HFFc6 (cell line): ENCODE measurements around the gene STOX2. TPM values are rescaled to one million over a fixed set of nuclear protein-coding genes. Genes with fewer than 3 reads are reported as not detected.

ENCODE experiments used
- DNase-seq: peaks from one replicate; pipeline ENCODE4 v3.0.0-alpha.2; 2018
- H3K27ac Mint-ChIP-seq: 2 replicates; pipeline ENCODE4 v1.8.0; 2020; ENCODE audit warnings: mild to moderate bottlenecking, mixed read lengths
- H3K27me3 Mint-ChIP-seq: 2 replicates; pipeline ENCODE4 v1.8.0; 2021; ENCODE audit warnings: mild to moderate bottlenecking, moderate library complexity, mixed read lengths; ENCODE audit not compliant: insufficient read depth
- H3K36me3 Mint-ChIP-seq: 2 replicates; pipeline ENCODE4 v1.8.0; 2021; ENCODE audit warnings: low read depth, mixed read lengths
- H3K4me1 Mint-ChIP-seq: 2 replicates; pipeline ENCODE4 v1.8.0; 2020; ENCODE audit warnings: low read depth, mixed read lengths
- H3K4me3 Mint-ChIP-seq: 2 replicates; pipeline ENCODE4 v1.8.0; 2020; ENCODE audit warnings: mild to moderate bottlenecking, moderate library complexity, mixed read lengths
- H3K9me3 Mint-ChIP-seq: 2 replicates; pipeline ENCODE4 v1.8.0; 2020; ENCODE audit warnings: mild to moderate bottlenecking, mixed read lengths
- CTCF ChIP-seq: fragments of 200-600 bp; sonication (generic); IDR thresholded peaks from 2 replicates; pipeline ENCODE4 v1.5.0; 2021; ENCODE audit warnings: antibody characterized with exemption, mild to moderate bottlenecking
- total RNA-seq, 6 experiments: library from RNA; stranded (reverse); fragmentation: NEBNext Ultra II Directional; extraction: Animal tissue kit (Norgen Biotek cat#: 25700); gene quantifications; 2 replicates in 1 of 6; 3 replicates in 5 of 6; pipeline ENCODE4 v1.2.3, GENCODE V29; 2021

Gene STOX2
- total RNA-seq, 6 experiments from 2014 or later: 0.07 to 0.17 TPM; not detected in 4

GRCh38 chr4:183897193-183897592, 7.9 kb upstream of the STOX2 start:
- no peak overlapping the region for H3K4me3 Mint-ChIP-seq
- TF ChIP-seq CTCF: no peak

GRCh38 chr4:183898456-183898855, 6.7 kb upstream of the STOX2 start:
- H3K4me3 Mint-ChIP-seq: no peak overlapping the region
- H3K27ac Mint-ChIP-seq: no peak overlapping the region
- DNase-seq: no peak
- TF ChIP-seq CTCF: no peak
- H3K9me3 Mint-ChIP-seq: peaks cover 6% of the 10 kb centered on the region; the same call in 1 of the 2 replicates
- no peaks in the 10 kb centered on the region for H3K36me3 Mint-ChIP-seq
- H3K4me1 Mint-ChIP-seq: no peaks in the 10 kb centered on the region
- peaks cover 5% of the 10 kb centered on the region for H3K27me3 Mint-ChIP-seq

More at GRCh38 chr4:183897193-183897592, 7.9 kb upstream of the STOX2 start:
- Mint-ChIP-seq H3K36me3 (no peaks in the 10 kb centered on the region), H3K27me3 (peaks cover 1% of the 10 kb centered on the region), H3K4me1 (no peaks in the 10 kb centered on the region), H3K27ac (no peak overlapping the region), H3K9me3 (peaks cover 6% of the 10 kb centered on the region; the same call in 1 of the 2 replicates)
- DNase-seq: no peak

DNA sequence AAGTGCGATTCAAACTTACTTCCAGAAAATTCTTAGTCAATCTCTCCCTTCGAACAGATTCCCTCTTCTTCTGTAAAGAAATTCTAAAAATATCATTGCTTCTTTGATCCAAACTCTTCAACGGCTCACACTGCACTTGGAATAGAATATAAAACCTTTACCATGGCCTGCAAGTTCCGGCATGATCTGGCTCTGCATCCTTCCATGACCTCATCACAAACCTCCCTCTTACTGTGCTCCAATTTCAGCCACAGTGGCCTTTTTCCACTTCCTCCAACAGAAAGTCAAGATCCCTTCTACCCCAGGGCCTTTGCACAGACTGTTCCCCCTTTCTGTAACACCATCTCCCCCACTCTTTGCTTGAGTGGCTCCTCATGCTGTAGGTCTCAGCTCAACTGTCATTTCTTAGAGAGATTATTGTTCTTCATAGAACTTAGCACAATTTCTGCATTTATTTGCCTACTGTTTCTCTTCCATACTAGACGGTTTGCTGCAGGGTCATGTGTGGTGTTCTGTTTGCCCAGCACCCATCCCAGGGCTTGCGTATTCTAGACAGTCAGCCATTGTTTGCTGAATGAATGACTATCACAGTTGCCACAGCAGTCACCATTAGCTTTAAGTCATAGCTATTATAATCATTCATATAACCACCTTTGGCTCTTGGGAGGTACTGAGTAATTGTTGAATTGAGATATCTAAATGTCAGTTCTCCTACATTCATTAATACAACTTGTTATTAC, 1.9 kb upstream of the STOX2 start:
- no peak for DNase-seq
- peaks cover 17% of the 10 kb centered on the region for H3K27me3 Mint-ChIP-seq
- no peak overlapping the region for H3K4me3 Mint-ChIP-seq
- no peaks in the 10 kb centered on the region for H3K4me1 Mint-ChIP-seq
- TF ChIP-seq CTCF: no peak
- H3K9me3 Mint-ChIP-seq: peaks cover 9% of the 10 kb centered on the region; the same call in 1 of the 2 replicates
- H3K27ac Mint-ChIP-seq: no peak overlapping the region
- H3K36me3 Mint-ChIP-seq: no peaks in the 10 kb centered on the region

- Mint-ChIP-seq H3K4me3 (no peak overlapping the region), H3K27ac (no peak overlapping the region), H3K36me3 (no peaks in the 10 kb centered on the region), H3K4me1 (no peaks in the 10 kb centered on the region), H3K9me3 (peaks cover 3% of the 10 kb centered on the region; the same call in 1 of the 2 replicates), H3K27me3 (peaks cover 16% of the 10 kb centered on the region)
- no peak for TF ChIP-seq CTCF
- no peak for DNase-seq
Measured at GRCh38 chr4:183905593-183906488, 734 bp downstream of the STOX2 start.

DNA sequence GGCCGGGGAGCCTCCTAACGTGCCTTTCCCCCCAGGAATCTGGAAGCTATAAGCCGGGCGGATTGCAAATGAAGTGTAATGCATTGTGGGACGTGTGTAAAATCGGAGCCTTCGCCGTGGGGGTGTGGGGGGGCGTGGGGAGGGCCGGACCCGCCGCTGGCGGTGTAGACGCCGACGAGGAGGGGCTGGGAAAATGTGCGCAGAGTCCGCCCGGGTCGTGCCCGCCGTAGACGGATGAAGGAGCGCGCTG, 1.3 kb downstream of the STOX2 start:
- peaks cover 16% of the 10 kb centered on the region for H3K27me3 Mint-ChIP-seq
- H3K4me3 Mint-ChIP-seq: no peak overlapping the region
- TF ChIP-seq CTCF: no peak
- H3K36me3 Mint-ChIP-seq: no peaks in the 10 kb centered on the region
- no peaks in the 10 kb centered on the region for H3K4me1 Mint-ChIP-seq
- no peak for DNase-seq
- H3K27ac Mint-ChIP-seq: no peak overlapping the region
- peaks cover 3% of the 10 kb centered on the region; the same call in 1 of the 2 replicates for H3K9me3 Mint-ChIP-seq
